Activated naive CD4-positive, alpha-beta T cell treated with anti-CD3 and anti-CD28 coated beads for 36 hours (primary cell): ENCODE data around the gene USP2. TPM values are rescaled to one million over a fixed set of nuclear protein-coding genes. Genes with fewer than 3 reads are reported as not detected.
A peak's percentile ranks its signal among the peaks of the same experiment; 100 is the strongest.

Experiments
- CTCF ChIA-PET: fragments of 350-600 bp; sonication (Branson Sonifier 250); formaldehyde crosslinking; loops from one replicate; lab custom pipeline; 2021; ENCODE audit warnings: antibody characterized with exemption; lab: Charles Lee
- DNase-seq: peaks from one replicate; pipeline ENCODE4 v3.0.0-alpha.2; 2020
- H3K27ac Mint-ChIP-seq: one replicate; pipeline ENCODE4 v1.8.0; 2021; ENCODE audit warnings: mild to moderate bottlenecking, mixed read lengths
- H3K27me3 Mint-ChIP-seq: one replicate; pipeline ENCODE4 v1.8.0; 2021; ENCODE audit warnings: low read depth, mixed read lengths
- H3K36me3 Mint-ChIP-seq: one replicate; pipeline ENCODE4 v1.8.0; 2021; ENCODE audit warnings: low read depth, mixed read lengths
- H3K4me1 Mint-ChIP-seq: one replicate; pipeline ENCODE4 v1.8.0; 2021; ENCODE audit warnings: low read depth, mixed read lengths
- H3K4me3 Mint-ChIP-seq: one replicate; pipeline ENCODE4 v1.8.0; 2021; ENCODE audit warnings: mild to moderate bottlenecking, moderate library complexity, mixed read lengths
- H3K9me3 Mint-ChIP-seq: one replicate; pipeline ENCODE4 v1.8.0; 2021; ENCODE audit warnings: mixed read lengths
- intact Hi-C: fragments of 100-400 bp; cut with micrococcal nuclease; formaldehyde crosslinking; loops from one replicate; pipeline ENCODE4 v1.15.1; 2023
- total RNA-seq, 2 experiments: library from RNA; stranded (reverse); gene quantifications; one replicate each; pipeline ENCODE4 v1.2.3, GENCODE V29; 2021

USP2 gene
- total RNA-seq, 2 experiments from 2014 or later: 0.35 to 0.57 TPM

DNA sequence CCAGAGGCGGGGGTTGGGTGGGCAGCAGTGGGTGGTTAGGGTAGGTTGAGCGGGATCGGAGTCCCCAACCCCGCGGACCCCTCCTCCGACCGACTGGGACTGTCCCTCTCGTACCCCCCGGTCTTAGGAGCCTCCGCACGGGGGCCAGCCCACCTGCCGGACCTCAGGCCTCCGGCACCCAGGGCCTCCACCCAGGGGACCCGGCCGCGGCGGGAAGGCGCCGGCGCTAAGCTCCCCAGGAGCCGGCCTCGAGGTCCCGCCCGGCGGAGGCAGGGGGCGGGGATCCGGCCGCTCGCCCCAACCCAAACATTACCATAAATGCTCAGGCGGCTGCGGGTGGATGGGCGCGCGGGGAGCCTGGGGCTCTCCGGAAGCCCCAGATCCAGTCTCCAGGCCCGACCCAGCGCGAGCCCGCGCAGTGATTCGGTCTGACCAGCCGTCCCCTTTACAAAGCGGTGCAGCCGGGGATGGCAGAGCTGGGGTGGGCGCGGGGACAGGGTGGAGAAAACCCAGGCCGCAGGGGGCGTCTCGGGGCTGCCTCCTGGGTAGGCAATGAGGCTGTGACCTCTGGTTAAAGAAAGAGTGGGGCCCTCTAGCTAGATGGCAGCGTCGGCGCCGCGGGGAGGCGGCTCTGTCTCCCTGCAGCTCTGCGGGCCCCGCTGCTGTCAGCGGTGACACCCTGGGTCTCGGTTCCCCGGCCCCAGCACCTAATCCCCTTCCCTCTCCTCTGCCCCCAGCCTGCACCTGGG, 60.5 kb downstream of the USP2 start:
- intact Hi-C loops: loop anchor here (1.0 to 2.0 kb wide), 4 partner anchors 14 to 323 kb away; partner anchors contain the start of genes CENATAC and RNF26
- CTCF ChIA-PET: interaction anchor here (0.8 to 4.4 kb wide), 20 partner anchors 10 to 632 kb away, joined by 3 to 70 read pairs (median 6); partner anchors contain the start of genes C1QTNF5, CBL, HMBS and NLRX1
- Mint-ChIP-seq H3K4me1 (peaks cover 18% of the 10 kb centered on the region), H3K27ac (peak overlapping the region; percentile 79), H3K27me3 (peaks cover 17% of the 10 kb centered on the region), H3K36me3 (no peaks in the 10 kb centered on the region), H3K9me3 (no peaks in the 10 kb centered on the region), H3K4me3 (peak overlapping the region; percentile 77)
- DNase-seq: peak; percentile 65

GRCh38 chr11:119320240-119320775, 61.2 kb downstream of the USP2 start:
- no peak overlapping the region for H3K27ac Mint-ChIP-seq
- no peaks in the 10 kb centered on the region for H3K36me3 Mint-ChIP-seq
- peaks cover 22% of the 10 kb centered on the region for H3K27me3 Mint-ChIP-seq
- CTCF ChIA-PET: interaction anchor here (1.0 to 4.4 kb wide), 9 partner anchors 9 to 252 kb away, joined by 3 to 70 read pairs (median 6); partner anchors contain the start of genes C1QTNF5, RNF26 and VPS11
- intact Hi-C loops: loop anchor here (2.0 kb wide), 1 partner anchor 14 kb away; the partner anchor contains the start of gene RNF26
- peak overlapping the region; percentile 47 for H3K4me3 Mint-ChIP-seq
- no peaks in the 10 kb centered on the region for H3K9me3 Mint-ChIP-seq
- H3K4me1 Mint-ChIP-seq: peaks cover 24% of the 10 kb centered on the region
- no peak for DNase-seq

DNA sequence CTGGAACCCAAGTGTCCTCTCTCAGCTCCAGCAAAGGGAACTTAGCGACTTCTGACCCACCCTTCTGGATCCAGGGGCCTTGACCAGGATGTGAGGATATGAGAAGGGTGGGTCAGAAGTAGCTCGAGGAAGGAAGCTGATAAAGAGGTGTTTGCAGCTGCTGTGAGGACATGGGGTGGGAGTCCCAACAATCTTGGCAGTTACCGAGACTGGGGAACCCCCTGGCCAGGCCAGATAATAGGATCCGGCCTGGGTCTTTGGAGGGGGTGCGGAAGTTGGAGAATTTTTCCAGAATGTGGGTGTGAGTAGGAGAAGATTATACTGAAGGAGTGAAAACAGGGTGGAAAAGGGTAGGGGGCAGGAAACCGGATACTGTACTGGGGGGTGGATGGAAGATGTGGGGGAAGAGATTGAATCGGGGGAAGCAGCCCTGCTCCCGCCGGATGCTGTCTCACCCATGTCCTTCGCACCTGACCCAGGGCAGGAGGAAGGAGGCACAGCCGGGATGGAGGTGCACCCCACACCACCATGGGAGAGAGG, 61.7 kb downstream of the USP2 start:
- Mint-ChIP-seq H3K27me3 (peaks cover 22% of the 10 kb centered on the region), H3K27ac (no peak overlapping the region), H3K4me3 (peak overlapping the region; percentile 47), H3K4me1 (peaks cover 28% of the 10 kb centered on the region), H3K36me3 (no peaks in the 10 kb centered on the region), H3K9me3 (no peaks in the 10 kb centered on the region)
- CTCF ChIA-PET: interaction anchor here (1.4 to 1.6 kb wide), 2 partner anchors 18 to 35 kb away, joined by 4 to 5 read pairs; no protein-coding TSS in a partner anchor
- intact Hi-C loops: loop anchor here (2.0 kb wide), 1 partner anchor 15 kb away; the partner anchor contains the start of gene RNF26
- DNase-seq: no peak

DNA sequence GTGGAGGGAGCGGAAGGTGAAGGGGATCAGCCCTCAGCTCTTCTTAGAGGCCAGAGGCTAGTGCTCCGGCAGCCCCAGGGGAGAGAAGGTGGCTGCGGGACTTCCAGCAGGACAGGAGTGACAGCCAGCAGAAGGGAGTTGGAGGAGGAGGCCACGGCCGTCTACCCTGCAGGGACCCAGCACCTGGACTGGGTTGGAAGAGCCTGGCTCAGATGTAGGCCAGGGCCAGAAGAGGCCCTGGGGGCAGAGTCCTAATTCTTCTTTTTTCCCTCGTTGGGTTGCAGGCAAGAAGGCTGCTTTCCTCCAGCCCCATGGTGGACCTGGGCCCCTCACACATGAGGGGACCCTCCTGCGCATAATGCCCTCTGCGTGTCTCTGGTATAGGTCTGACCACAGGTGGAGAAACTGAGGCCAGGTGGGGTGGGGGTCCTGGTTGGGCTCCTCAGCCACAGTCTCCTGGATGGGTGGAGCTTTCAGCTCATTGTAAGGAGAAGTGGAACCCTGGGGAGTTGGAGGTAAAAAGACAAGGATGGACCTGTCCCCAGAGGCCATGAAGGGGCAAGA, 62.3 kb downstream of the USP2 start:
- H3K27ac Mint-ChIP-seq: no peak overlapping the region
- intact Hi-C loops: no loop called here
- H3K4me1 Mint-ChIP-seq: peaks cover 29% of the 10 kb centered on the region
- CTCF ChIA-PET: interaction anchor here (0.7 to 1.6 kb wide), 3 partner anchors 19 to 196 kb away, joined by 3 to 5 read pairs (median 4); no protein-coding TSS in a partner anchor
- H3K27me3 Mint-ChIP-seq: peaks cover 22% of the 10 kb centered on the region
- H3K36me3 Mint-ChIP-seq: no peaks in the 10 kb centered on the region
- no peaks in the 10 kb centered on the region for H3K9me3 Mint-ChIP-seq
- H3K4me3 Mint-ChIP-seq: peak overlapping the region; percentile 47
- DNase-seq: no peak

GRCh38 chr11:119318240-119319135, 63.0 kb downstream of the USP2 start:
- H3K36me3 Mint-ChIP-seq: no peaks in the 10 kb centered on the region
- DNase-seq: no peak
- intact Hi-C loops: no loop called here
- peaks cover 27% of the 10 kb centered on the region for H3K4me1 Mint-ChIP-seq
- no peaks in the 10 kb centered on the region for H3K9me3 Mint-ChIP-seq
- peak overlapping the region; percentile 1 for H3K4me3 Mint-ChIP-seq
- CTCF ChIA-PET: interaction anchor here (0.7 to 1.6 kb wide), 4 partner anchors 20 to 195 kb away, joined by 3 to 5 read pairs (median 4); partner anchors contain the start of gene CBL
- no peak overlapping the region for H3K27ac Mint-ChIP-seq
- H3K27me3 Mint-ChIP-seq: peaks cover 22% of the 10 kb centered on the region

DNA sequence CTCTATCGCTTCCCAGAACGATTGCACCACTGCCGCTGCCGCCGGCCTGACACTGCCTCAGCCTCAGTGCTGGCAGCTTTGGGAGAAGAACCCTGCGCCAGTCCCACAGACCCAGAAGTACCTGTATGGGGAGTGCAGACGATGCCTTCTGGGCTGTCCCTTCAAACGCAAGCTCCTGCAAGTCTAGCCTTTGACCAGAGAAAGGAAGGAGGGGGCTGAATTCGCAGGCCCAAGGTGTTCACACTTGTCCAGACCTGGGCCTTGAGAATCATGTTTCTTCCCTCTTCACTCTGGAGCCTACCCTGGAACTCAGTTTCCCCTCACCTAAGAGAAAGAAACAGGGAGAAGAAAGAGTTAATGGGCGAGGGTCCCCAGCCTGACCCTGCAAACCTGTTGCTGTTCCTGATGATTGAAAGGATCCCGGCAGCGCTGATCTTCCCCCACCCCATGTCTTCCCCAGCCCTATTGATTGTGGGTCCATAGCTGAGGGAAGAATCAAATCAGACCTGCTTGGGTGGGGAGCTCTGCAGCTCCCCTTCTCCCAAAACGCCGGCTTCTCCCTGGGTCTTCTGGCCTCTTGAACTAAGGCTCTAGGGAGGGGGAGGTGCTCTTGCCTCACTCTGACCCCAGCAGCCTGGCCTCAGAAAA, 63.8 kb downstream of the USP2 start:
- CTCF ChIA-PET: interaction anchor here (1.6 kb wide), 1 partner anchor 112 kb away, joined by 3 read pairs; the partner anchor contains the start of gene CBL
- Mint-ChIP-seq H3K9me3 (no peaks in the 10 kb centered on the region), H3K4me1 (peaks cover 26% of the 10 kb centered on the region), H3K27ac (no peak overlapping the region), H3K36me3 (no peaks in the 10 kb centered on the region), H3K4me3 (peak overlapping the region; percentile 18), H3K27me3 (peaks cover 22% of the 10 kb centered on the region)
- DNase-seq: no peak
- intact Hi-C loops: no loop called here

DNA sequence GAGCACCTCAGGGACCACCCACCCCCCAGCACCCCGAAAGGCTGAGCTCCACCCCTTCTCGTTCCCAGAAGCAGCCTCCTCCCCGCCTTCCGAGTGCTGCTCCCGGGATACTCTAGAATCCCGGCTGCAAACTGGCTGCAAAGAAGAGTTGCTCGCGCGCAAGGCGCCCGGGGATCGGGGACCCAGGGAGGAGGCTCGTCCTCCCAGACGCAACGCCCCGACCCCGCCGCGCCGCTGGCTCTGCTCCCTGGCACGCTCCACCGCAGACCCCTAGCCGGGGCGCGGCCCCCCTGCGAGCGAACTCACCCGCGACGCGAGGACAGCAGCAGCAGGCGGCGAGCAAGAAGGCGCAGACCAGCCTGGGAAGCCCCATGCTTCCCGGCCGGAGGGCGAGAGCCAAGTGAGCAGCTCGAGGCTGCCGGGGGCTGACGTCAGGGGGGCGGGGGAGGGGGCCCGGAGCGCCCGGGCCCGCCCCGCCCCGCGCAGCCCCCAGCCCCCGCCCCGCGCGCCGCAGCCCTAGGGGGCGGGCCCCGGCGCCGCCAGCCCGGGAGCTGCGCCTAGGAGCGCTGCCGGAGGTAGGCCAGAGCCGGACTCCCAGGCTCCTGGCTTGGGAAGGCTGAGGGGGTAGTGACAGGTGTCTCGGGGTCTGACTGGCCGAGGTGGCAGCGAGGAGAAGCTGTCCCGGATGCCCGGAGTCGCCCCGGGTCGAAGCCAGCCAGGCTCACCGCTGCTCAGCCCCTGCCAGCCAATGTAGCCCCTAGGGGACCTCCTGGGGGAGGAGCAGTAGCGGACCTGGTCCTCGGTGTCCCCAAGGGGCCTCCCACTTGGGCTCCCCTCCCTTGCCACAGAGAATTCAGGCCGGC, 64.5 kb downstream of the USP2 start, which contains the start of gene MCAM:
Gene MCAM (minus strand): TSS at position 402 of the 863 bp plus-strand sequence. CDS start 29 bp downstream, at position 373.
- intact Hi-C loops: no loop called here
- Mint-ChIP-seq H3K4me1 (peaks cover 23% of the 10 kb centered on the region), H3K27me3 (peaks cover 22% of the 10 kb centered on the region), H3K36me3 (no peaks in the 10 kb centered on the region), H3K4me3 (peak within 1 kb of the TSS; percentile 73), H3K27ac (no peak within 1 kb of the TSS), H3K9me3 (no peaks in the 10 kb centered on the region)
- no peak for DNase-seq
- CTCF ChIA-PET: interaction anchor here (1.0 to 3.0 kb wide), 5 partner anchors 10 to 148 kb away, joined by 3 to 18 read pairs (median 3); partner anchors contain the start of genes CBL and NLRX1

GRCh38 chr11:119316016-119316728, 65.3 kb downstream of the USP2 start:
- no peak for DNase-seq
- Mint-ChIP-seq H3K4me3 (peak overlapping the region; percentile 73), H3K36me3 (no peaks in the 10 kb centered on the region)

DNA sequence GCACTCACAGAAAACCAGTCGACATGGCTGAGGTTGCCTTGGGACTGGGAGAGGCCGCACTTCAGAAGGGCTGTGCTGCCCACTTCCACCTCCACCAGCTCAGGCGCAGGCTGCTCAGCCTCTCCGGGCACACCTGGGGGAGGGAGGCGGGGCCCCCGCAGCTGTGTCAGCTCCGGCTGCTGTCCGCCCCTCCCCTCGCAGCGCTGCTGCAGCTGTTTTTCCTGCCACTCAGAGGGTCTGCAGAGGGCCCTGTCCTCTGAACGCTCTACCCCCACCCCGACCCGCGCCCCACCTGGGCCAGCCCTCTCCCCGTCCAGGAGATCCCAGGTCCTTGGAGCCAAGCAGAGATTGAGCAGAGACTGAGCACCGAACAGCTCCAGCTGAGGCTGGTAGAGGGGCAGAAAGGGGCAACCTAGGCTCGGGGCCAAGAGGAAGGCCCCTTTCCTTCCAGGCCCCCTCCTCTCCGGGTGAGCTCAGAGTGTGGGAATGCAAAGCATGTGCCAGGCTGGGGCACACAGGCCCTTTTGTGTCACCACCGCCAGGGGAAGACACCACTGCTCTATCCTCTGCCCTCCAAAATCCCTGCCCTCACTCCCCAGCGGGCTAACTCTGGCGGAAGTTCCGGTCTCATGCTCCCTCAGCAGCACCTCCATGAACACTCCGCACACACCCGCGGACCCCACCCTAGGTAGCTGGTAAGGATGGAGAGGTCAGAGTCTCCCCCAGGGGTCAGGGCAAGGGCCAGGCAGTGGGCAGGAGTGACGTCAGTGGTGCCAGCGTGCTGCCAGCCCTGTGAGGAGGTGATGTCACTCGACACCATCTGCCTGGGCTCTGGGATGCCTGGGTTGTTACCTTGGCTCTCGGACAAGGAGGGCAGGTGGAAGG, 66.1 kb downstream of the USP2 start:
- peak; percentile 62 for DNase-seq
- Mint-ChIP-seq H3K4me1 (peaks cover 15% of the 10 kb centered on the region), H3K27ac (no peak overlapping the region), H3K27me3 (peaks cover 22% of the 10 kb centered on the region), H3K9me3 (no peaks in the 10 kb centered on the region), H3K4me3 (peak overlapping the region; percentile 73), H3K36me3 (no peaks in the 10 kb centered on the region)
- CTCF ChIA-PET: interaction anchor here (1.1 to 3.0 kb wide), 4 partner anchors 8 to 47 kb away, joined by 3 to 20 read pairs (median 11); no protein-coding TSS in a partner anchor
- intact Hi-C loops: no loop called here

More at GRCh38 chr11:119316016-119316728, 65.3 kb downstream of the USP2 start:
- CTCF ChIA-PET: interaction anchor here (1.0 to 3.0 kb wide), 6 partner anchors 7 to 147 kb away, joined by 3 to 20 read pairs (median 6); partner anchors contain the start of gene NLRX1
- H3K9me3 Mint-ChIP-seq: no peaks in the 10 kb centered on the region
- peaks cover 22% of the 10 kb centered on the region for H3K27me3 Mint-ChIP-seq
- H3K4me1 Mint-ChIP-seq: peaks cover 16% of the 10 kb centered on the region
- intact Hi-C loops: no loop called here
- no peak overlapping the region for H3K27ac Mint-ChIP-seq
